Body of pancreas (tissue), 4 donors: ENCODE measurements around the gene PDZRN3. TPM values are rescaled to one million over a fixed set of nuclear protein-coding genes. Genes with fewer than 3 reads are reported as not detected.

Experiments used
- ATAC-seq: fragments of 150-250 bp; one replicate; pipeline ENCODE4 v1.9.1; 2016
- DNase-seq, 4 donors: peaks; one replicate each; pipeline ENCODE4 v3.0.0-alpha.2; 2019
- H3K27ac ChIP-seq, 4 donors: fragments of 200-600 bp; sonication (generic); 1 replicate in 3 of 4; 2 replicates in 1 of 4; pipeline versions ENCODE4 v1.5.1 to v1.6.1; 2016 to 2019; ENCODE audit warnings: mild to moderate bottlenecking in 1 of 4, mixed read lengths in 1 of 4, moderate library complexity in 1 of 4
- H3K27me3 ChIP-seq, 2 donors: fragments of 200-600 bp; sonication (generic); one replicate each; pipeline ENCODE4 v1.6.0; 2016; ENCODE audit warnings: mild to moderate bottlenecking in 1 of 2
- H3K36me3 ChIP-seq, 2 donors: fragments of 200-600 bp; sonication (generic); replicated peaks in 1 of 2; 2 replicates each; pipeline ENCODE4 v1.5.1; 2016; ENCODE audit warnings: low read depth in 2 of 2; ENCODE audit not compliant: insufficient read depth in 1 of 2
- H3K4me1 ChIP-seq: fragments of 200-600 bp; sonication (generic); one replicate; pipeline ENCODE4 v1.6.0; 2016
- H3K4me3 ChIP-seq, 2 donors: fragments of 200-600 bp; sonication (generic); 1 replicate in 1 of 2; 2 replicates in 1 of 2; pipeline ENCODE4 v1.5.1; 2016 to 2019
- H3K9me3 ChIP-seq, 3 donors: fragments of 200-600 bp; sonication (generic); 1 replicate in 2 of 3; 2 replicates in 1 of 3; pipeline ENCODE4 v1.5.1; 2016
- POLR2A ChIP-seq, 3 donors: fragments of 450-650 bp; IDR thresholded peaks; one replicate each; pipeline ENCODE4 v1.6.1; 2016; ENCODE audit warnings: antibody characterized with exemption in 3 of 3, mild to moderate bottlenecking in 2 of 3
- WGBS, 2 donors: methylation state at CpG; one replicate each; pipeline ENCODE4 v1.1.5; 2017; 5-methylcytosine and 5-hydroxymethylcytosine counted together
- intact Hi-C: fragments of 100-400 bp; cut with DNase I; formaldehyde crosslinking; loops from one replicate; pipeline ENCODE4 v1.15.1; 2023
- total RNA-seq, 2 donors: library from RNA; depleted of rRNA; stranded (reverse); fragments of >200 nt; gene quantifications; one replicate each; pipeline ENCODE4 v1.1.0, GENCODE V29; 2016
- TF ChIP-seq, protein P1 (sequence below), 7 experiments: fragments of 450-650 bp in 4 of 7; fragments of 200-600 bp in 3 of 7; sonication (generic) in 3 of 7; IDR thresholded peaks; one replicate each; pipeline ENCODE4 v1.5.1; 2016 to 2019; ENCODE audit warnings: antibody characterized with exemption in 7 of 7

PDZRN3 gene
- total RNA-seq, 2 donors from 2014 or later, result 18.9 to 41.9 TPM

DNA sequence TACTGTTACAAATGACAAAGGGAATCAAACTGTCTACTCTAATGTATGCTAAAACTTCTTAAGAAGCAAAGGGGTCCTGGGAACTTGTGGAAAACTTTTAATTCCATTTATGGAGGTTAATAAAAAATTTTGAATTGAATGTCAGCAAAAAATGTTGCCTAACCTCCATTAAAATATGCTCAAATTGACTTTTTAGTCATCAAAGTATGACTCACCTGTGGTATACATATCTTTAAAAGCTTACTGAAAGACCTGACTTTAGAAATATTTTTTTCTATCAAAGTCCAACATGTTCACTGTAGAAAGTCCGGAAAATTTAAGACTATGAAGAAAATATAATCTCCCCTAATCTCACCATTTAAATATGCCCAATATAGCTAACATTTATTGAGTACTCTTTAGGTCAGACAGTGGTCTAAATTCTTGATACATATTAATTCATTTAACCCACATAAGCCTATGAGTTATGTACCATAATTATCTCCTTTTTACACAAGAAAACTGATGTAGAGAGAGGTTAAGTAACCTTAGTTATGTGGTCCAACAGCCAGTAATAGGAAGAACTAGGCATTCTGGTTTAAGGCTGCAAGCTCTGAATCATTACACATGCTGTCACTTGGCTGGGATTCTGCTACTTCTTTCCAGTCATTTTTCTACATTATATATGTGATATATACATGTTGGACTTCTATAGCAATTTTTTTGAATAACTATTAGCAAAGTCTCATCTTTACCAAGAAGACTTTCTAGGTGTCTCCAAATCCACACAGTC, 83.6 kb downstream of the PDZRN3 start:
- Histone ChIP-seq H3K4me3 (no peak overlapping the region), H3K27ac (no peak overlapping the region), H3K9me3 (no peaks in the 10 kb centered on the region), H3K36me3 (no peaks in the 10 kb centered on the region), H3K4me1 (peaks cover 38% of the 10 kb centered on the region), H3K27me3 (no peaks in the 10 kb centered on the region)
- WGBS, 2 donors, result 51 to 55% methylated on average over 1 of the region's 1 CpG
- intact Hi-C loops, result no loop called here
- DNase-seq, result no peak
- TF ChIP-seq, protein P1, sequence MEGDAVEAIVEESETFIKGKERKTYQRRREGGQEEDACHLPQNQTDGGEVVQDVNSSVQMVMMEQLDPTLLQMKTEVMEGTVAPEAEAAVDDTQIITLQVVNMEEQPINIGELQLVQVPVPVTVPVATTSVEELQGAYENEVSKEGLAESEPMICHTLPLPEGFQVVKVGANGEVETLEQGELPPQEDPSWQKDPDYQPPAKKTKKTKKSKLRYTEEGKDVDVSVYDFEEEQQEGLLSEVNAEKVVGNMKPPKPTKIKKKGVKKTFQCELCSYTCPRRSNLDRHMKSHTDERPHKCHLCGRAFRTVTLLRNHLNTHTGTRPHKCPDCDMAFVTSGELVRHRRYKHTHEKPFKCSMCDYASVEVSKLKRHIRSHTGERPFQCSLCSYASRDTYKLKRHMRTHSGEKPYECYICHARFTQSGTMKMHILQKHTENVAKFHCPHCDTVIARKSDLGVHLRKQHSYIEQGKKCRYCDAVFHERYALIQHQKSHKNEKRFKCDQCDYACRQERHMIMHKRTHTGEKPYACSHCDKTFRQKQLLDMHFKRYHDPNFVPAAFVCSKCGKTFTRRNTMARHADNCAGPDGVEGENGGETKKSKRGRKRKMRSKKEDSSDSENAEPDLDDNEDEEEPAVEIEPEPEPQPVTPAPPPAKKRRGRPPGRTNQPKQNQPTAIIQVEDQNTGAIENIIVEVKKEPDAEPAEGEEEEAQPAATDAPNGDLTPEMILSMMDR (IDR thresholded peaks at IDR 0.05), result no peak
- TF ChIP-seq POLR2A (IDR thresholded peaks at IDR 0.05), result no peak
- no peak for ATAC-seq

DNA sequence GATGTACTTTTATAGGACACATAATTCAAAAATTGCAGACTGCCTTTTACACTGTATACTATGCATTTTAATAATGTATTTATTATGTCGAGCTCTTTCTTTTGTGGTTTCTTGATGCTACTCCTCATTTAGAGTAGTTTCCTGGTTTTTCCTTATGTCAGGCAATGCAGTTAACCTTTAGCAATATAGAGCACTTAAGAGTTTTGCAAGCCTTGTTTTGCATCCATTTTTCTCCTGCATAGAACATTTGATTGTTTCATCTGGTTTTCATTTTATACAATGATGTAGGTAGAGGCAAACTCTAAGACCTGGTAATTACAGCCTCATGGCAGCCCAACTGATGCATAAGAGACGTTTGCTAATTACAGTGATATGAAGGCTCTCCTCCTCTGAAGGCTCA, 86.3 kb downstream of the PDZRN3 start:
- intact Hi-C loops, result no loop called here

DNA sequence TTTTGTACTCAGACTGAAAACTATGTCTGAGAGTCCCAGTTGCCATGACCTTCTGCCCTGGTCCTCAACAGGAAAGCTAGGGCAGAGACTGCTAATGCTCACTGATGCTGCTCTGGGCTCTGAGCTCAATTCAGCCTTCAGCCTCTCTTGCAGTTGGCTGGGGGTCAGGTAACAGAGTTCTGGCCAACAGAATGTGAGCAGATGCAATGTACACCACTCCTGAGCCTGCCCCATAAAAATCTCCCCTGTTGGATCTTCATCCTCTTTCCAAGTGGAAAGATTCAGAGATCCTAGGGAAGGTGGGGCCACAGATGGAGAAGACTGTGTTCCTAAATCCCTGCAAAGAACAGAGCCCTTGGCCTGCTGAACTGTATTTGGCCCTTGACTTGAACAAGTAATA, 87.8 kb downstream of the PDZRN3 start:
- Histone ChIP-seq H3K4me1 (peaks cover 23% of the 10 kb centered on the region), H3K4me3 (no peak overlapping the region), H3K36me3 (no peaks in the 10 kb centered on the region), H3K9me3 (no peaks in the 10 kb centered on the region), H3K27me3 (no peaks in the 10 kb centered on the region), H3K27ac (no peak overlapping the region)
- TF ChIP-seq POLR2A (IDR thresholded peaks at IDR 0.05), result no peak
- TF ChIP-seq, protein P1 (IDR thresholded peaks at IDR 0.05), result no peak
- ATAC-seq (no peak), DNase-seq (no peak)
- intact Hi-C loops, result no loop called here

More for the DNA sequence above, 86.3 kb downstream of the PDZRN3 start:
- Histone ChIP-seq H3K36me3 (no peaks in the 10 kb centered on the region), H3K9me3 (no peaks in the 10 kb centered on the region), H3K27ac (no peak overlapping the region), H3K27me3 (no peaks in the 10 kb centered on the region), H3K4me1 (peaks cover 35% of the 10 kb centered on the region), H3K4me3 (no peak overlapping the region)
- no peak for ATAC-seq
- TF ChIP-seq, protein P1 (IDR thresholded peaks at IDR 0.05), result no peak
- TF ChIP-seq POLR2A (IDR thresholded peaks at IDR 0.05), result no peak
- WGBS, 2 donors, result 73 to 90% methylated on average over 2 of the region's 2 CpGs
- no peak for DNase-seq

DNA sequence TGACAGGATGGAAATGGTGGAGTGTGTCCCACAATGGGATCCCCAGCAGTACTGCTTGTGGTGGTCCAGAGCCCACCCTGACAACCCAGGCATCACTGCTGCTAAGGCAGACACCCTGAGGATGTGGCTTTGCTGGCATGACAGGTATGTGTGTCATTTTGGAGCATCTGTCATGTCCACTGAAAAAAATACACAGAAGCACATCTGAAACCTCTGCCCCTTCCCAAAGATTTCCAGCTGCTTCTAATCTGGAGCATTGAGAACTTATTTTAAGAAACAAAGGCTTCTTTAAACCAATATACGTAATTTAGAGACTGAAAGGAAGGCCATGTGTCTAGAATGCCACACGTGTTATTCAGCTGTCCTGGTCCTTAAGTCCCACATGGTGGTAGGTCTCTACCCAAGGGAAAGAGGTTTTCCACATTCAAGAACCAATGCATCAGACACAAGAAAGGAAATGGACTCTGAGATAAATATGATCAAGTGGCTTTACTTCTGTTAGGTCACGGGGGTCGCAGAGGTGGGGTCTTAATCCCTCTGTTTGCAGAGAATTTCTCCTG, 88.3 kb downstream of the PDZRN3 start:
- Histone ChIP-seq H3K27me3 (no peaks in the 10 kb centered on the region), H3K4me3 (no peak overlapping the region), H3K36me3 (no peaks in the 10 kb centered on the region), H3K4me1 (peaks cover 17% of the 10 kb centered on the region), H3K9me3 (no peaks in the 10 kb centered on the region), H3K27ac (no peak overlapping the region)
- intact Hi-C loops, result no loop called here
- ATAC-seq (no peak), DNase-seq (no peak)
- 89 to 90% methylated on average over 4 of the region's 4 CpGs for WGBS, 2 donors
- TF ChIP-seq, protein P1 (IDR thresholded peaks at IDR 0.05), result no peak
- no peak for TF ChIP-seq POLR2A (IDR thresholded peaks at IDR 0.05)

DNA sequence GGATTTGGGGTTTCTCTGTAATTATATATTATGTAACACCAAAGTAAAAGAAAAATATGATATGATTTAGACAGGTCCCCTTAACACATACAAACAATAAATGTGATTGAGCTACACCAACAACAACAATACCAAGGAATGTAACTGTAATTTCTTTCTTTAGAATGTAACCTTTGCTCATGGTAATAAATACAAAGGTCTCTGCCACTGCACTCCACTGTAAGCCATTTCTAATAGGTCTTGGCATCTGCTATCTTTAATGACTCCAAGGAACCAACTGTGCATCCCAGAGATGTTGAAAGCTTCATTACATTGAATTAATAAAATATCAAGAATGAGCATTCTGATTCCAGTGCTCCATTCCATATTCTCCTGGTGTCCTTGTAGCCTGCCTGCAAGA, 88.8 kb downstream of the PDZRN3 start:
- no peak for DNase-seq
- Histone ChIP-seq H3K27ac (no peak overlapping the region), H3K27me3 (no peaks in the 10 kb centered on the region), H3K36me3 (no peaks in the 10 kb centered on the region), H3K4me3 (no peak overlapping the region), H3K9me3 (no peaks in the 10 kb centered on the region), H3K4me1 (peaks cover 13% of the 10 kb centered on the region)
- intact Hi-C loops, result no loop called here
- TF ChIP-seq, protein P1 (IDR thresholded peaks at IDR 0.05), result no peak
- no peak for TF ChIP-seq POLR2A (IDR thresholded peaks at IDR 0.05)
- no peak for ATAC-seq
